NCI-H82 (cell line): ENCODE measurements around the gene TMTC2.
"Not testable (repeated sequence)": the region's sequence is repeated elsewhere in the genome, so short reads cannot be mapped to it uniquely, and the experiment has no call there.

Experiments
- DNase-seq: peaks from one replicate; lab custom pipeline; 2025; lab: John Stamatoyannopoulos, UW

The TMTC2 gene

GRCh38 chr12:82793751-82794281 is 107.1 kb downstream of the TMTC2 start:
- DNase-seq, result peak; percentile 72

DNA sequence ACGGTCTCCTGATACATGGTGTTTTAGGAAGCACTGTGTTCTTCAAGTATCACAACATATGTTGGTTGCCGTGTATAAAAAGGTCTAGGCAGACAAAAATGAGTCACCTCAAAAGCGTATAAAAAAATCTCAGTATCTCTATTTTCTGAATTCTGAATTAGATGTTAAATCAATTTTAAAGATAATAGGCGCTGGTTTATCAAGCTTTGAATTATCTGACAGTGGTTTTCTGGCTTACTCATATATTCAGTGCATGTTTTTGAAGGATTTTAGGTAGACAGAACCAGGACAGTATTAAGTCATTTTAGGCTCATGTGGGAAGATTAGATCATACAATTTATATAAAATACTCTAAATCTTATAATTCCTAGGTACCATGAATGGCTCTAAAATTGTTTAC is 110.8 kb downstream of the TMTC2 start:
- no peak for DNase-seq

DNA sequence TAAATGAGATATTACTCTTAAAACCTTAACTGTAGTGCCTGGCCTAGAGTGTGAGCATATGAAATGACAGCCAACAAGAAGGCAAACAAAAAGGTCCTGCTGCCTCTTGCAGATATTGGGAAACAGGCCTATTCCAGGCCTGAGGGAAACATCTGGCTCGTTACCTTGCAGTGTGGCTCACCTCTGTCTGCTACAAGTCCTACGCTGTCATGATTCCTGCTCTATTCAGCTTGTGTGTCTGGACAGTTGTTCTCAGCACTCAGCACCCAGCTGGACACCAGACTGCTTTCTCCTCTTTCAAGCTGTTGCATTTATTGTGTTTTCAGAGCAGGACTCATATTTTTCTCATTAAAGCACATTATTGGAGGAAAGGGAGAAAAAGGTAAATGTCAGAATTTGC is 113.5 kb downstream of the TMTC2 start:
- no peak for DNase-seq

GRCh38 chr12:82801951-82802610 is 115.4 kb downstream of the TMTC2 start:
- DNase-seq, result no peak

- no peak for DNase-seq
Measured at GRCh38 chr12:82803201-82803600, 116.5 kb downstream of the TMTC2 start.

DNA sequence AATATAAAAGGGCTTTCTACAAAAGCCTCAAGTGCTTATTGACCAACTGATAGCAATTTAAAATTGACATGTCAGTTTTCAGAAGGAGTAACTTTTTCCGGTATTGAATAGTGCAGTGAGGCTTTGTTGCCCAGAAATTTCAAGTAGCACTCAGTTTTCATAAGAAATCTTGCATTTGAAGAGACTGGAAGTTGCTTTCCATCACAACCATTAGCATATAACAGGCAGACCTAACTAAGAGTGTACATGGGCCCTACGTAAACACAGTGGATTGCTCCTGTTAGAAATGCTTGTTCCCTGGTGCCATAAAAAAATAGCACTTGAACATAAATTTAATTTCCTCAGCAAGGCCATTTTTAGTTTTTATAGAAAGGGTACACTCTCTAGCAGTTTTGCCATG is 117.9 kb downstream of the TMTC2 start:
- no peak for DNase-seq

DNA sequence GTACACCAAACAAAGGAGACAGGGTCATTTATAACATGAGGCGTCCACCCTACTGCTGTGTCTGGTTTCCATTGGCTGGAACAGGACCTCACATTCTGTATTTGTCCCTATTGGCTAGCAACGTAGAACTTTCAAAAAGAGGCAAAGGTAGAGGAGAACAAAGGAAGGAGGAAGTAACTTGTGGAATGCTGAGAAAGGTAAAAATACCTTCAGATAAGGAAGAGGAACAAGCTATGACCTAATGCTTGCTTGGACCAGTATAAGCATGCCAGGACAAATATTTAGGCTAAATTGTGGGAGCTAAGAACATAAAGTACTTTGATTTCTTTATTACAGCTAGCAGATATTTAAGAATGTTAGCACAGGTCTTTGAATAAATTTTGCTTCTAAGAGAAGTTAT is 118.3 kb downstream of the TMTC2 start:
- not testable (repeated sequence) for DNase-seq

- DNase-seq, result no peak
Measured at GRCh38 chr12:82805812-82806497, 119.2 kb downstream of the TMTC2 start.

DNA sequence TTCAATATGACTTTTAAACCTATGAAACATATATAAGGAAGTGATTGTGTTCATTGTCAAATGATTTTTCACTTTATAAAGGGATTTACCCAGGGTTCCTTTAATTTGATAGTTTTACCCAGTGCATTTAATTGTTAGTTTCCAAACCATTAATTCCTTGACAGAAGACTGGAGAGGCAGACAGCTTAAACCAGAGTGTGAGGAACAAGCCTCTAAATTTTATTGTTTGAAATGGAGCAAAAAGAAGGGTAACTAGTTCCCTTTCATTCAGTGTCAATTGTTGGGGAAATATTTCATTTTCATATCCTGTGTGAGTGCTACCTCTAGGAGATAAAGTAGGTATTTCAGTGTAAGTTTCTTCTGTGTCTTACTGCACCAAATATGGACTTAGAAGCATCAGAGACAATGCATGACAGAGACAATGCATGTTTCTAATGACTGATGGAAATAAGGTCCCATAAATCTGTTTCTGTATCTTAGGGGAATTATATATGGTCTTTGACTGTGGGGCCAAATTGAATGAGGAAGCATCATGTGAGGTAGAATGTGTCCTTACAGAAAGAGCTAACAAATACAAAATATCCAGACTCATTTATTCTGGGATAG is 120.5 kb downstream of the TMTC2 start:
- no peak for DNase-seq

- DNase-seq, result peak; percentile 63
Measured at GRCh38 chr12:82810568-82810967, 123.9 kb downstream of the TMTC2 start.

GRCh38 chr12:82817368-82817767 is 130.7 kb downstream of the TMTC2 start:
- no peak for DNase-seq

DNA sequence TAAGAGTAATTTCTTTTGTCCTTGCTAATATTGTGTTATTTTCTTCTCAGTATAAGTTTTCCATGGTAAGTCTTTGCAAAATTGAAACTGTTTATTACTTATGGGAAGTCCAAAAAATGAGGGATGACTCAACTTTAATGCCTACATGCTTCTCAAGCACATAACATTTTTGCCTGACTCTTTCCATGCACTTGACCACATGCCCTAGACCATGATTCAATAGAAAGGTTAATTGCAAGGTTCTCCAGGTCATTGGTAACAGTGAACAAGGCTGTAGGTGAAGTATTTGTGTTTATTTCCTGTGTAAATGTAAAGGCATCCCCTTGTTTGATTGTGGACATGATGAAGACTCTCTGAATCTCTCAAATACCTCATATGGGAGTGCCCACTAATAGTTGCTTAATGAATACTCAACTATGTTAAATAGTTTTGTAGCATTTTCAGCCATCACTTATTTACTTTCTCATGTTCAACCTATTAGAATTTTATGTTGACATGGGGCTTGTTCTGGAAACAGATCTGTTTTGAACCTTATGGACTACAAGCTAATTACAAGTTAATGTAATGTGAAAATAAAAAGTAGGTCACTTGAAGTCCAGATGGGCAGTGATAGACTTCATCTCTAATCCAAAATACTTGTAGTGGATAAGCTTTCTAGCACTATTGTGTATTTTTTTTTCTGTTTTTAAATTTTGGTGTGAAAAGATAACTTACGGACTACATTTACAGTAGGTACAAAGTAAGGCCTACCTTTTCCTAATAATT is 131.7 kb downstream of the TMTC2 start:
- no peak for DNase-seq

- no peak for DNase-seq
Measured at GRCh38 chr12:82826505-82826904, 139.8 kb downstream of the TMTC2 start.

DNA sequence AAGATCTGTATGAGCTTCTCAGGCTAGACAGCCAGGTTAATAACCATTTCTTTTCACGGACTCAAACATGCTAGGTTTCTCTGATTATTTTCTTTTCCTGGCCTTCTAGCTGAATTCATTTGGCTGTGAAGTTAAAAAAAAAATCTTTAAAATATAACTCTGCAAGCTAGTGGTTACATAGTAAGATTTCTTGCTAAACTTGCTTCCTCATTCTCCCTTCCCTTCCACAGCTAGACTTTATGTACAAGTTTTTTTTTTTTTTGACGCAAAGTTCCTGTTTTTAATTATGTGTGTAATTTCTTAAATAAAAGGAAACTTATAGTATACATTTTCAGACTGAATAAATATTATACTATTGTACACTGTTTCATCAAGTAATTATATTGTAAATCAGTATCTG is 145.4 kb downstream of the TMTC2 start:
- DNase-seq, result no peak

DNA sequence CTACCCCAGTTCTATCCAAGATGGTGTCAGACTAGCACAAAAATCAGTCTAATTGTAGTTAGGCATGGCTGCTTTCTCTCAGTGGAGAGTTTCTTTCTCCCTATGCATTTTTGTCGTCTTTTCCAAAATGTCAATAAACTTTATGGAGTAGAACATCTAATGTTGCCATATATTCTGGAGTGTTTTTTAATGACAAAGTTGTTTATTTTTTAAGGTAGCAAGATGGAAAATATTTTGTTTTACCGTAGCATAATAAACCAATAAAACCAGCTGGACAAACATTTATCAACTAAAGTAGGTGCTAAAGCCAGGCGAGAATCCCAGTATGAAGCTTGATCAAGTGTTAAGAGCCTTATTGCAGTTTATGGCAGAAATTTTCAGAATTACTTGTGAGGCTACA is 146.3 kb downstream of the TMTC2 start:
- no peak for DNase-seq

- DNase-seq, result no peak
Measured at GRCh38 chr12:82833481-82833880, 146.8 kb downstream of the TMTC2 start.

DNA sequence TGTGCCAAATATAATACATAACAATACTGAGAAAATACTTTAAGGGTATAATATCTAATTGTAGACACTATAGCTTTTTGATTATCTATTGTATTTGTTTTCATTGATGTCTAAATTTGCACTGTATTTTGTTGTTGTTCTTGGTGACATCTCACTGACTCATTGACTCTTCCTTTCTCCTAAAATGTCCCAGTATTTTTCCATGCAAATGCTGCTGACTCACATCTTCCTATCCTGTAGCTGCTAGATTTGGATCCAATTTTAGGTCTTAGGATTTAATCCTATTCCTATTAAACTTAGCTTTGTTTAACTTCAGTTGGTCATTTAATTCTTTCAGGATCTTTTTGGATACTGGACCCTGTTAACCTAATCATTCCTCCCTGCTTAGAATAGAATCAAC is 148.5 kb downstream of the TMTC2 start:
- DNase-seq, result peak; percentile 50

DNA sequence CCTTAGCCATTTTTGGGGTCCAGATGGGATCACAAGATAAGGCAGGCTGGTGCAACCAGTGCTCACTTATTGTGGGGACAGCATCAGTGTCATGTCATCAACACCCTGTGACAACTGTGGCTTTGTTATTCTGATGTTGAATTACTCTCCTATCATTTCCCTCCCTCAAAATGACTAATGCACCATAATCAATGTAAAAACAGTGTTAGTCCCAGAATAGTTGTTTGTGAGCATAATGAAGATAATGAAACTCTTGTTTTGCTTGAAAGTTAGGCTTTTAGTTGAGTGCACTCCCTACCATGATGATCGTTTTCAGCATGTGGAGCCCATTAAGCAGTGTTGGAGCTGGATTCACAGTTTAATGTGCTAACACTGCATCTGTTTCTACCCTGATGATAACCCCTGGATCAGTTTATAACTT is 151.4 kb downstream of the TMTC2 start:
- DNase-seq, result no peak

DNA sequence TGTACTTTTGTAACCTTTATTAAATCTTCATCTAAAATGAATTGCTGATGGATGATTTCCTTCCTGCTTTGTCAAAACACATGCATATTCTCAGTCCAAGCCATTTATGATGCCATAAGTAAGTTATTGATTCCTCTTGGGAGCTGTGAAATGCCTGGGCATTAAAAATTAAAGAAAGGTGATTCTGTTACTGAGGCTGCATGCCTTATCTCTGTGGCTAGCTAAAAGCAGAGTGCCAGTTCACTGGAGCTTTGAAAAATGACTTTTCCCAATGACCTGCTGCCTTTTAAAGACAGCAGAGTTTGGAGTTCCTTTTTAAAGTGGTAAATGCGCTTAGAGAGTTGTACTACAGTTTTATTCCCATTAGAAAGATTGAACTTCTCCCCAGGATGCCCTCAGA is 152.1 kb downstream of the TMTC2 start:
- DNase-seq, result no peak

GRCh38 chr12:82839796-82840195 is 153.1 kb downstream of the TMTC2 start:
- no peak for DNase-seq

DNA sequence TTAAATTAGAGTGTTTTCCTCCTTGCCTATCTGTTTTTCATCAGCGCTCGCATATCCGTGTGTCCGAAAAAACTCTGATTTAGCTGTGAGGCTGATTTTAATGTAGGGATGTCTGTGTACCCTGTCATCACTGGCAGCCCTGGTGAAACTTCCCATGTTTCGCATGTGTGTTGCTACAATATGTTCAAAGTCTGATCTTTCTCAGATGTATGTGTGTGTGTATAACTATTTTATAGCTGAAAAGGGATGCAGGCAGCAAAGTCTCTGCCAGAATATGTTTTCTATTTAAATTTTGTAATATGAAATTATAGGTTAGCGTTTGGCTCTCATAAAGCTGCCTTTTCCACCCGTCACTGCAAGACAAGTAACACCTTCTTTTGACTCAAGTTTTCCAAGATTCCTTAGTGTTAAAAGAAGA is 154.8 kb downstream of the TMTC2 start:
- no peak for DNase-seq

GRCh38 chr12:82842480-82842879 is 155.8 kb downstream of the TMTC2 start:
- no peak for DNase-seq
